ENCODE results near the gene LIMS4.
"Not testable (repeated sequence)": the region's sequence is repeated elsewhere in the genome, so short reads cannot be mapped to it uniquely, and the experiment has no call there.

The LIMS4 gene

DNA sequence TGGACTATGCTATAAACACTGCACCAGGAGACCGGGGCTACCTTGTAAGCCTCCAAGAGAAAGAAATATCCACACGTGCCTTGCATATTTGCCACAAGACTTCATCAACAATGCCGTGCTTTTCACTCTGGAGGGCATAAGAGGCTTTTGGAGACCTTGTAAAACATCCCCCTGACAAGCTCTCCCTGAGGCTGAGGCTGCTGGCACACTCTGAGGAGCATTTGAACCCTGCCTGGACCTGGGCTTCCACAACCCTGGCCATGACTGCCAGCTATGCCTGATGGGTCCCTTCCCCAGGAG lies 393 bp upstream of the LIMS4 start:
- H3K9me3 ChIP-seq (ENCODE audit: control insufficient read depth, low read length); H3K4me1 ChIP-seq (ENCODE audit: control insufficient read depth, insufficient read depth, low read length); H3K4me3 ChIP-seq (ENCODE audit: low read length); H3K9ac ChIP-seq (ENCODE audit: low read length); H3K27me3 ChIP-seq (ENCODE audit: control insufficient read depth, insufficient read depth, low read length); H3K36me3 ChIP-seq (ENCODE audit: control insufficient read depth, insufficient read depth, low read length): not testable (repeated sequence)

GRCh38 chr2:110468921-110469320 lies 3.7 kb downstream of the LIMS4 start:
- H3K4me3 ChIP-seq (ENCODE audit: low read length); H3K9me3 ChIP-seq (ENCODE audit: control insufficient read depth, low read length); H3K4me1 ChIP-seq (ENCODE audit: control insufficient read depth, insufficient read depth, low read length); H3K9ac ChIP-seq (ENCODE audit: low read length); H3K36me3 ChIP-seq (ENCODE audit: control insufficient read depth, insufficient read depth, low read length); H3K27me3 ChIP-seq (ENCODE audit: control insufficient read depth, insufficient read depth, low read length): not testable (repeated sequence)

- H3K36me3 ChIP-seq (ENCODE audit: control insufficient read depth, insufficient read depth, low read length); H3K9ac ChIP-seq (ENCODE audit: low read length); H3K27me3 ChIP-seq (ENCODE audit: control insufficient read depth, insufficient read depth, low read length); H3K4me1 ChIP-seq (ENCODE audit: control insufficient read depth, insufficient read depth, low read length); H3K9me3 ChIP-seq (ENCODE audit: control insufficient read depth, low read length); H3K4me3 ChIP-seq (ENCODE audit: low read length): not testable (repeated sequence)
These were observed 7.3 kb downstream of the LIMS4 start for GRCh38 chr2:110465312-110465711.

DNA sequence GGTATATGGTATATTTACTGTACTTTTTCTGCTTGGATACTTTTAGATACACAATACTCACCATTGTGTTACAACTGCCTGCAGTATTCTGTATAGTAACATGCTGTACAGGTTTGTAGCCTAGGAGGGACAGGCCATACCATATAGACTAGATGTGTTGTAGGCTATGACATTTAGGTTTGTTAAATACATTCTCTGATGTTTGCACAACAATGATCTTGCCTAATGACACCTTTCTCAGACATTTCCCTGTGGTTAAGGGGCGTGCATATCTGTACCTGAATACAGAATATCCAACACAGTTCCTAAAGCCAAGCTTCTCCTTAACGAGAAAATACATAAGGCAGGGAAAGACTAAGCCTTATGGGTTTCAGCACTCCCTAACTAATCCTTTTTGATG lies 10.2 kb downstream of the LIMS4 start:
- not testable (repeated sequence) for H3K9me3 ChIP-seq (ENCODE audit: control insufficient read depth, low read length); H3K4me1 ChIP-seq (ENCODE audit: control insufficient read depth, insufficient read depth, low read length); H3K27me3 ChIP-seq (ENCODE audit: control insufficient read depth, insufficient read depth, low read length); H3K36me3 ChIP-seq (ENCODE audit: control insufficient read depth, insufficient read depth, low read length); H3K4me3 ChIP-seq (ENCODE audit: low read length); H3K9ac ChIP-seq (ENCODE audit: low read length)

DNA sequence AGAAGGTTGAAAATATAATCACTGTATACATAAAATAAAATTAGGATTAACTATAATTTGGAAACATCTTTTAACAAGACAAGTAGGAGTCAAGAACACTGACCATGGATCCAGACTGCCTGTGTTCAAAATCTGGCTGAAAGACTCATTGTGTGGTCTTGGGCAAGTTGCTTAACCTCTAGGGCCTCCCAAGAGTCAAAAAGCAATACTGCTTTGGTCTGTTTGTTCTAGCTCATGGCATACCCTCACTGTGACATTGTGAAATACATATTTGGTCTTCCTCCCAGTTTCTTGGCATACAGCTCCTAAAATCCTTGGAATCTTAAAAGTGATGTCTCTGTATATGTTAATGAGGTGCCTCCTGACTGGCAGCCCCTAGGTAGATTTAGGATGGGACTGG lies 12.3 kb downstream of the LIMS4 start:
- H3K36me3 ChIP-seq (ENCODE audit: control insufficient read depth, insufficient read depth, low read length); H3K9me3 ChIP-seq (ENCODE audit: control insufficient read depth, low read length); H3K4me3 ChIP-seq (ENCODE audit: low read length); H3K9ac ChIP-seq (ENCODE audit: low read length); H3K4me1 ChIP-seq (ENCODE audit: control insufficient read depth, insufficient read depth, low read length); H3K27me3 ChIP-seq (ENCODE audit: control insufficient read depth, insufficient read depth, low read length): not testable (repeated sequence)

GRCh38 chr2:110457214-110457590 lies 15.4 kb downstream of the LIMS4 start:
- H3K4me3 ChIP-seq (ENCODE audit: low read length); H3K9ac ChIP-seq (ENCODE audit: low read length); H3K27me3 ChIP-seq (ENCODE audit: control insufficient read depth, insufficient read depth, low read length); H3K9me3 ChIP-seq (ENCODE audit: control insufficient read depth, low read length); H3K4me1 ChIP-seq (ENCODE audit: control insufficient read depth, insufficient read depth, low read length); H3K36me3 ChIP-seq (ENCODE audit: control insufficient read depth, insufficient read depth, low read length): not testable (repeated sequence)

- H3K27me3 ChIP-seq (ENCODE audit: control insufficient read depth, insufficient read depth, low read length); H3K36me3 ChIP-seq (ENCODE audit: control insufficient read depth, insufficient read depth, low read length); H3K9me3 ChIP-seq (ENCODE audit: control insufficient read depth, low read length); H3K4me3 ChIP-seq (ENCODE audit: low read length); H3K9ac ChIP-seq (ENCODE audit: low read length); H3K4me1 ChIP-seq (ENCODE audit: control insufficient read depth, insufficient read depth, low read length): not testable (repeated sequence)
These were observed 16.1 kb downstream of the LIMS4 start for GRCh38 chr2:110456291-110457213.

DNA sequence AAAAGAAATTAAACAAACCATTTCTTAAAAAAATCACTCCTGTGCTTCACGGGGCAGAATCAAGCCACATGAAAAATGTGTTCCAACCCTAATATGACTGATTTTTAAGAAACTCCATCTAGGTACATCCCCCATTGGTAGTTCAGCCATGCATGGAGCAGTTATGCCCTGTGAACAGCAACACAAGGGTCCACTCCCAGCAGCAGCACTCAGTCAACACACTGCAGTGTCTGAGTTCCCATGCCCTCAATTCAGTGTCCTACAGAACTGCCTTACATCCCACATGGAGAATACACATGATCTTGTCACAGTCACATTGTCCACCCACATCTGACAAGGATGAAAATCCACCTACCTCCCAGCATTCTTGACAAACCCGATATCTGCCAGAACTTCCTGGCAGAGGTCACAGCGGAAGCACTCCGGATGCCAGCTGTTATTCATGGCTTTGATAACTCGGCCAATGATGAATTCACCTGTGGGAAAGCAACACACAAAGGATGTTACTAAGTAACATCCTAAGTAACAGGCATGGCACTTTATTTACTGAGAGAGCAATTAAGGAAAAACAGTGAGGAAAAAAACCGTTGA lies 17.4 kb downstream of the LIMS4 start:
- H3K9me3 ChIP-seq (ENCODE audit: control insufficient read depth, low read length); H3K27me3 ChIP-seq (ENCODE audit: control insufficient read depth, insufficient read depth, low read length); H3K9ac ChIP-seq (ENCODE audit: low read length); H3K4me1 ChIP-seq (ENCODE audit: control insufficient read depth, insufficient read depth, low read length); H3K4me3 ChIP-seq (ENCODE audit: low read length); H3K36me3 ChIP-seq (ENCODE audit: control insufficient read depth, insufficient read depth, low read length): not testable (repeated sequence)

DNA sequence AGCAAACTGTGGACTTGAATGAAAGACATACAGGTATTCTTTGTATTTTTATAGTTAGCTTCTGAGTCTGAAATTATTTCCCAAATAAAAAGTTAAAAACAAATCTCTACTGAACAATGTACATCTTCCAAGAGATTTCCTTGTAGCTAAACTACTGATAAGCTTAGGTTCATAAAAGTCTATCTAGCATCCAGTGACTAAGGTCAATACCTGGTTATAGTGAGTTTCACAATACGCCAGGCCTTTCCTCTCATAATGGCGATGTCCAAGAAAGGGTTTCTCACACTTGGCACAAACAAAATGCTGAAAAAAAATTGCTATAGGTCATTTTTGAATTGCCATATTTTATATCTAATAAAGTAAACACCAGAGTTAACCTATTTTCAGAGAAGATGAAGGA lies 21.7 kb downstream of the LIMS4 start:
- H3K4me1 ChIP-seq (ENCODE audit: control insufficient read depth, insufficient read depth, low read length); H3K4me3 ChIP-seq (ENCODE audit: low read length); H3K27me3 ChIP-seq (ENCODE audit: control insufficient read depth, insufficient read depth, low read length); H3K9me3 ChIP-seq (ENCODE audit: control insufficient read depth, low read length); H3K9ac ChIP-seq (ENCODE audit: low read length); H3K36me3 ChIP-seq (ENCODE audit: control insufficient read depth, insufficient read depth, low read length): not testable (repeated sequence)

DNA sequence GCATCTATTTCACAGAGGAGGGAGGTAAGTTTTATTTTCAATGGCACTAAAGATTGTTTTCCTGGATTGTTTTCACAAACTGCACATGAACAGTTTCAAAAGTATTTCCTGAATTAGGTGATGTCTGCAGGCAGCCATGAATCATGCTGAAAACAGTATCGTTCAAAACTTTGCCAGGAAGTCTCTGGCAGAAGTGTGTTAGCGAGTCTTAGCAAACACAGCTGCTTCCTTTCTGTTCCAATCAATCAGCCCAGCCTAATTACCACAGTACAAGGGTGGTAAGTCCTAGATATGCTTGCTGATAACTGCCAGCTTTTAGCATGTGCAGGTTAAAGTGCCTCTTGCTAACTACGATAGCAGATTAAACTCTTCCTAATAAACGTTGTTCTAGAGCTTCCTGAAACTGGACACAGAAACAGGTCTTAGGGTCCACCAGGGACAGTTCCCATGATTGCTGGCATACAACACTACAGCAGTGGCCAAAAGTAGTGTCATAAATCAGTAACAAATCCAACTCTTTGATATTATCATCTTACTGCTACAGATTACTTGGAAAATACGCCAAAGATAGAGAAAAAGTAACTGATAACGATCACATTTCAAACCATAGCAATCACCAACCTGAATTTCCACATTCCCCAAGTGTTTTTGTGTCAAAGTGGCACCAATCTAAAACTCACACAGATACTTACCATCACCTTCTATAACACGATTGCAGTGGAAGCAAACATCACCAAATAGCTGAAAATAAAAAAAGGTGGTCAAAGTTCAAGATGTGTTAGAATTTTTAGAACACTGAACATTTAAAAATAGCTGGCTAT lies 23.3 kb downstream of the LIMS4 start:
- H3K36me3 ChIP-seq (ENCODE audit: control insufficient read depth, insufficient read depth, low read length); H3K9me3 ChIP-seq (ENCODE audit: control insufficient read depth, low read length); H3K9ac ChIP-seq (ENCODE audit: low read length); H3K27me3 ChIP-seq (ENCODE audit: control insufficient read depth, insufficient read depth, low read length); H3K4me1 ChIP-seq (ENCODE audit: control insufficient read depth, insufficient read depth, low read length); H3K4me3 ChIP-seq (ENCODE audit: low read length): not testable (repeated sequence)

DNA sequence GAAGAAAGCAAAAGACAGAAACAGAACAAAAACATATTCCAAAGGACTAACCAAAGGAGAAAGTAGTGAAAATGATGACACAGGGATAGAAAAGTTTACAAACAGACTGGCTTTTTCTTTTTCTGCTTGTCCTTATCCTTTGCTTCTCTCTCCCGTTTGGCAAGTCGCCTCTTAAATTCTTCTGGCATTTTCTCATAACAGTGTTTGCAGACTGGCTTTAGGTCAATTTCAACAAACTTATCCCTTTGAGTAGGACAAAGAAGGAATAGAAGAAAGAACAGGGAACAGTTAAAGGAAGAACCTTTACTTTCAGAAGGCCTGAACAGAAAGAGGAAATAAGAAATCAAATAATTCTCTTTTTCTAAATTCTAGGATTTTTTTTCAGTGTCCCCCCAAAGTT lies 26.0 kb downstream of the LIMS4 start:
- H3K9me3 ChIP-seq (ENCODE audit: control insufficient read depth, low read length); H3K36me3 ChIP-seq (ENCODE audit: control insufficient read depth, insufficient read depth, low read length); H3K27me3 ChIP-seq (ENCODE audit: control insufficient read depth, insufficient read depth, low read length); H3K9ac ChIP-seq (ENCODE audit: low read length); H3K4me1 ChIP-seq (ENCODE audit: control insufficient read depth, insufficient read depth, low read length); H3K4me3 ChIP-seq (ENCODE audit: low read length): not testable (repeated sequence)

DNA sequence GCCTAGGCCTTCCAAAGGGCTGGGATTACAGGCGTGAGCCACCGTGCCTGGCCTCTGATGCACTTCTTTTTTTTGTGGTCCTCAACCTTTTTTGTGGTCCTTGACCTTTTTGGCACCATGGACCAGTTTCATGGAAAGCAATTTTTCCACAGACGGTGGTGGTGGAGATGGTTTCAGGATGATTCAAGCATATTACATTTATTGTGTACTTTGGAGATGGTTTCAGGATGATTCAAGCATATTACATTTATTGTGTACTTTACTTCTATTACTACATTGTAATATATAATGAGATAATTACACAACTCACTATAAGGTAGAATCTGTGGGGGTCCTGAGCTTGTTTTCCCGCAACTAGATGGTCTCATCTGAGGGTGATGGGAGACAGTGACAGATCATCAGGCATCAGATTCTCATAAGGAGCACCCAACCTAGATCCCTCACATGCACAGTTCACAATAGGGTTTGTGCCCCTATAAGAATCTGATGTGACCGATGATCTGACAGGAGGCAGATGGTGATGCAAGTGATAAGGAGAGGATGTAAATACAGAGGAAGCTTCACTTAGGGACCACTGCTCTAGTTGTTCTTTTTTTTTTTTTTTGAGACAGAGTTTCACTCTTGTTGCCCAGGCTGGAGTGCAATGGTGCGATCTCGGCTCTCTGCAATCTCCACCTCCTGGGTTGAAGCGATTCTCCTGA lies 29.2 kb downstream of the LIMS4 start:
- H3K27me3 ChIP-seq (ENCODE audit: control insufficient read depth, insufficient read depth, low read length); H3K4me3 ChIP-seq (ENCODE audit: low read length); H3K4me1 ChIP-seq (ENCODE audit: control insufficient read depth, insufficient read depth, low read length); H3K9ac ChIP-seq (ENCODE audit: low read length); H3K9me3 ChIP-seq (ENCODE audit: control insufficient read depth, low read length); H3K36me3 ChIP-seq (ENCODE audit: control insufficient read depth, insufficient read depth, low read length): not testable (repeated sequence)
